Mononuclear cell (primary cell): ENCODE data around the gene SFXN4. TPM values are rescaled to one million over a fixed set of nuclear protein-coding genes. Genes with fewer than 3 reads are reported as not detected.
"Not testable (repeated sequence)": the region's sequence is repeated elsewhere in the genome, so short reads cannot be mapped to it uniquely, and the experiment has no call there.

Source experiments
- H3K27me3 ChIP-seq: 2 replicates; pipeline ENCODE4 v1.6.0; 2011; ENCODE audit warnings: low read length, control low read depth; ENCODE audit not compliant: insufficient read depth
- H3K4me1 ChIP-seq: 2 replicates; pipeline ENCODE4 v1.5.1; 2011; ENCODE audit warnings: mild to moderate bottlenecking, low read length, control low read depth; ENCODE audit not compliant: insufficient read depth
- H3K4me3 ChIP-seq: 2 replicates; pipeline ENCODE4 v1.5.1; 2011; ENCODE audit warnings: mild to moderate bottlenecking, low read length, moderate library complexity
- H3K9me3 ChIP-seq: 2 replicates; pipeline ENCODE4 v1.5.1; 2011; ENCODE audit warnings: low read depth, mild to moderate bottlenecking, control low read depth, low read length
- total RNA-seq: library from RNA; depleted of rRNA; stranded (reverse); fragments of >200 nt; gene quantifications from one replicate; pipeline ENCODE4 v1.2.3, GENCODE V29; 2012

The SFXN4 gene
- total RNA-seq, 1 donor = 7.5 TPM

GRCh38 chr10:119113751-119114732, 51.5 kb downstream of the SFXN4 start:
- no peak overlapping the region for H3K4me3 ChIP-seq
- peaks cover 45% of the 10 kb centered on the region for H3K4me1 ChIP-seq
- H3K27me3 ChIP-seq = no peaks in the 10 kb centered on the region
- no peaks in the 10 kb centered on the region for H3K9me3 ChIP-seq

- Histone ChIP-seq H3K27me3 (no peaks in the 10 kb centered on the region), H3K4me1 (peaks cover 62% of the 10 kb centered on the region), H3K9me3 (no peaks in the 10 kb centered on the region), H3K4me3 (no peak overlapping the region)
Observed at GRCh38 chr10:119112056-119112455, 53.5 kb downstream of the SFXN4 start.

GRCh38 chr10:119107771-119108170, 57.7 kb downstream of the SFXN4 start:
- peaks cover 65% of the 10 kb centered on the region for H3K4me1 ChIP-seq
- not testable (repeated sequence) for H3K9me3 ChIP-seq, H3K4me3 ChIP-seq, H3K27me3 ChIP-seq

- not testable (repeated sequence) for H3K9me3 ChIP-seq, H3K27me3 ChIP-seq, H3K4me3 ChIP-seq
- peaks cover 58% of the 10 kb centered on the region for H3K4me1 ChIP-seq
Observed at GRCh38 chr10:119107106-119107505, 58.4 kb downstream of the SFXN4 start.

GRCh38 chr10:119105899-119106298, 59.6 kb downstream of the SFXN4 start:
- not testable (repeated sequence) for H3K27me3 ChIP-seq, H3K9me3 ChIP-seq, H3K4me3 ChIP-seq
- H3K4me1 ChIP-seq = peaks cover 50% of the 10 kb centered on the region

GRCh38 chr10:119105155-119105554, 60.4 kb downstream of the SFXN4 start:
- Histone ChIP-seq H3K27me3 (no peaks in the 10 kb centered on the region), H3K4me3 (peak overlapping the region; percentile 59), H3K4me1 (peaks cover 55% of the 10 kb centered on the region), H3K9me3 (no peaks in the 10 kb centered on the region)

- Histone ChIP-seq H3K4me1 (peaks cover 55% of the 10 kb centered on the region), H3K27me3 (no peaks in the 10 kb centered on the region), H3K9me3 (no peaks in the 10 kb centered on the region), H3K4me3 (peak overlapping the region; percentile 59)
Observed at GRCh38 chr10:119104654-119105015, 60.9 kb downstream of the SFXN4 start.

- no peaks in the 10 kb centered on the region for H3K27me3 ChIP-seq
- no peaks in the 10 kb centered on the region for H3K9me3 ChIP-seq
- H3K4me3 ChIP-seq = peak within 1 kb of the TSS; percentile 59
- peaks cover 52% of the 10 kb centered on the region for H3K4me1 ChIP-seq
Observed at GRCh38 chr10:119103903-119104653, 61.4 kb downstream of the SFXN4 start, which contains the start of gene DENND10. Gene DENND10, plus strand, starts transcription at chr10:119104113. Its CDS starts 30 bp downstream, at chr10:119104143.

- Histone ChIP-seq H3K4me1 (peaks cover 45% of the 10 kb centered on the region), H3K9me3 (no peaks in the 10 kb centered on the region), H3K27me3 (no peaks in the 10 kb centered on the region), H3K4me3 (no peak overlapping the region)
Observed at GRCh38 chr10:119103241-119103902, 62.1 kb downstream of the SFXN4 start.

- Histone ChIP-seq H3K4me3 (no peak overlapping the region), H3K27me3 (no peaks in the 10 kb centered on the region), H3K4me1 (peaks cover 29% of the 10 kb centered on the region), H3K9me3 (no peaks in the 10 kb centered on the region)
Observed at GRCh38 chr10:119101366-119102098, 64.0 kb downstream of the SFXN4 start.

- H3K4me3 ChIP-seq = no peak overlapping the region
- no peaks in the 10 kb centered on the region for H3K27me3 ChIP-seq
- peaks cover 20% of the 10 kb centered on the region for H3K4me1 ChIP-seq
- H3K9me3 ChIP-seq = no peaks in the 10 kb centered on the region
Observed at GRCh38 chr10:119100434-119101238, 64.9 kb downstream of the SFXN4 start.

- Histone ChIP-seq H3K9me3 (no peaks in the 10 kb centered on the region), H3K4me3 (no peak overlapping the region), H3K27me3 (no peaks in the 10 kb centered on the region), H3K4me1 (peaks cover 9% of the 10 kb centered on the region)
Observed at GRCh38 chr10:119098576-119098975, 66.9 kb downstream of the SFXN4 start.

GRCh38 chr10:119096641-119097415, 68.7 kb downstream of the SFXN4 start:
- not testable (repeated sequence) for H3K27me3 ChIP-seq, H3K9me3 ChIP-seq, H3K4me3 ChIP-seq
- H3K4me1 ChIP-seq = peaks cover 22% of the 10 kb centered on the region
